HCT116 (cell line): ENCODE results near the gene MEGF10. TPM values are rescaled to one million over a fixed set of nuclear protein-coding genes. Genes with fewer than 3 reads are reported as not detected.

Experiments used
- ATAC-seq: fragments of 200-7000 bp; cut with Tn5 transposase; 2 replicates; pipeline ENCODE4 v1.9.1; 2020; ENCODE audit warnings: mild to moderate bottlenecking, moderate library complexity
- BruUV-seq: library from RNA; stranded (reverse); fragments of 400-500 nt; replicated peaks from 2 replicates; lab custom pipeline; 2021; lab: Mats Ljungman, UMichigan
- CTCF ChIA-PET: fragments of 300-600 bp; sonication (Branson Sonifier 250); formaldehyde crosslinking; loops from one replicate; lab custom pipeline; 2021; ENCODE audit warnings: antibody characterized with exemption; lab: Charles Lee
- POLR2A ChIA-PET: fragments of 300-600, 350-600 bp; sonication (Branson Sonifier 250); formaldehyde crosslinking; loops from one replicate; lab custom pipeline; 2021; ENCODE audit warnings: antibody characterized with exemption; lab: Charles Lee
- RAD21 ChIA-PET, 2 experiments: fragments of 300-600 bp; sonication (Branson Sonifier 250); formaldehyde crosslinking; loops; one replicate each; lab custom pipeline; 2023; ENCODE audit warnings: low total read pairs in 2 of 2; ENCODE audit not compliant: uncharacterized antibody in 2 of 2, unreplicated experiment in 2 of 2, low non-redundant PET in 1 of 2; lab: Charles Lee
- DNase-seq: peaks from one replicate; pipeline ENCODE4 v3.0.0-alpha.2; 2010; ENCODE audit warnings: low read depth, low spot score
- H2AFZ ChIP-seq: fragments of 200-600 bp; shearing (Covaris generic), sonication (generic); 2 replicates; pipeline ENCODE4 v1.6.1; 2017; ENCODE audit warnings: low read depth, mixed run types, mixed read lengths, antibody characterized with exemption, low read length; ENCODE audit not compliant: poor library complexity, severe bottlenecking
- H3K27ac ChIP-seq: 2 replicates; pipeline ENCODE4 v1.5.1; 2012; ENCODE audit warnings: low read depth, low read length
- H3K27me3 ChIP-seq: fragments of 200-600 bp; sonication (generic); 2 replicates; pipeline ENCODE4 v1.6.1; 2016; ENCODE audit warnings: mixed run types, low read length, mixed read lengths; ENCODE audit not compliant: insufficient read depth
- H3K36me3 ChIP-seq, 2 experiments: fragments of 200-500 bp in 1 of 2; fragments of 200-600 bp in 1 of 2; sonication (Bioruptor generic) in 1 of 2; sonication (generic) in 1 of 2; 2 replicates each; pipeline versions ENCODE4 v1.5.1 to v1.6.1; 2014 to 2016; ENCODE audit warnings: low read length in 2 of 2, inconsistent platforms in 1 of 2, mixed read lengths in 1 of 2, mixed run types in 1 of 2; ENCODE audit not compliant: insufficient read depth in 2 of 2, control insufficient read depth in 1 of 2
- H3K4me1 ChIP-seq, 2 experiments: fragments of 200-600 bp in 1 of 2; sonication (generic) in 1 of 2; 2 replicates each; pipeline versions ENCODE4 v1.5.1 to v1.6.1; 2012 to 2017; ENCODE audit warnings: low read length in 2 of 2, inconsistent platforms in 1 of 2, mild to moderate bottlenecking in 1 of 2, mixed read lengths in 1 of 2, mixed run types in 1 of 2, moderate library complexity in 1 of 2; ENCODE audit not compliant: insufficient read depth in 2 of 2, control insufficient read depth in 1 of 2
- H3K4me2 ChIP-seq: fragments of 200-600 bp; sonication (generic); 2 replicates; pipeline ENCODE4 v1.6.1; 2017; ENCODE audit warnings: mixed run types, low read length, mixed read lengths
- H3K4me3 ChIP-seq, 2 experiments: fragments of 200-600 bp in 1 of 2; sonication (generic) in 1 of 2; replicated peaks in 1 of 2; 2 replicates each; pipeline ENCODE4 v1.5.1; 2011 to 2016; ENCODE audit warnings: low read length in 2 of 2, control low read depth in 1 of 2, low read depth in 1 of 2, mild to moderate bottlenecking in 1 of 2, mixed read lengths in 1 of 2, mixed run types in 1 of 2
- H3K79me2 ChIP-seq: fragments of 200-600 bp; sonication (generic); 2 replicates; pipeline ENCODE4 v1.6.1; 2017; ENCODE audit warnings: mild to moderate bottlenecking, mixed run types, low read length, moderate library complexity, mixed read lengths; ENCODE audit not compliant: insufficient read depth
- H3K9ac ChIP-seq: fragments of 200-600 bp; sonication (generic); 2 replicates; pipeline ENCODE4 v1.6.1; 2016; ENCODE audit warnings: low read length, mixed read lengths
- H3K9me2 ChIP-seq: fragments of 200-600 bp; sonication (generic), shearing (Covaris generic); 2 replicates; pipeline ENCODE4 v1.6.1; 2017; ENCODE audit warnings: mixed run types, mild to moderate bottlenecking, moderate library complexity; ENCODE audit not compliant: insufficient read depth
- H3K9me3 ChIP-seq, 2 experiments: fragments of 200-500 bp in 1 of 2; fragments of 200-600 bp in 1 of 2; sonication (Bioruptor generic) in 1 of 2; sonication (generic) in 1 of 2; 2 replicates each; pipeline ENCODE4 v1.6.1; 2014 to 2017; ENCODE audit warnings: low read length in 2 of 2, mixed read lengths in 2 of 2, inconsistent platforms in 1 of 2, low read depth in 1 of 2, mild to moderate bottlenecking in 1 of 2, mixed run types in 1 of 2, moderate library complexity in 1 of 2; ENCODE audit not compliant: control insufficient read depth in 1 of 2, insufficient read depth in 1 of 2
- H4K20me1 ChIP-seq: fragments of 200-600 bp; sonication (generic), shearing (Covaris generic); 2 replicates; pipeline ENCODE4 v1.6.1; 2017; ENCODE audit warnings: mixed run types, mild to moderate bottlenecking, moderate library complexity; ENCODE audit not compliant: insufficient read depth
- ATF3 ChIP-seq: IDR thresholded peaks from 2 replicates; pipeline ENCODE4 v1.6.1; 2012
- CBX3 ChIP-seq: IDR thresholded peaks from 2 replicates; pipeline ENCODE4 v1.6.1; 2012; ENCODE audit warnings: low read depth
- ELF1 ChIP-seq: IDR thresholded peaks from 2 replicates; pipeline ENCODE4 v1.6.1; 2012; ENCODE audit warnings: low read depth, borderline replicate concordance
- FOSL1 ChIP-seq: IDR thresholded peaks from 2 replicates; pipeline ENCODE4 v1.6.1; 2012; ENCODE audit warnings: low read depth
- JUND ChIP-seq: IDR thresholded peaks from 2 replicates; pipeline ENCODE4 v1.6.1; 2012
- POLR2A ChIP-seq: IDR thresholded peaks from 2 replicates; pipeline ENCODE4 v1.7.0; 2011; ENCODE audit warnings: borderline replicate concordance; ENCODE audit not compliant: insufficient read depth, insufficient read length; ENCODE audit errors: extremely low read depth
- POLR2AphosphoS5 ChIP-seq: IDR thresholded peaks from 2 replicates; pipeline ENCODE4 v1.6.1; 2011; ENCODE audit warnings: mild to moderate bottlenecking, low read depth, low read length, moderate library complexity
- REST ChIP-seq: IDR thresholded peaks from 2 replicates; pipeline ENCODE4 v1.6.1; 2012; ENCODE audit warnings: low read depth
- SIN3A ChIP-seq: IDR thresholded peaks from 2 replicates; pipeline ENCODE4 v1.6.1; 2012; ENCODE audit warnings: low read depth
- SP1 ChIP-seq: IDR thresholded peaks from 2 replicates; pipeline ENCODE4 v1.6.1; 2012; ENCODE audit warnings: low read depth
- YY1 ChIP-seq: IDR thresholded peaks from 2 replicates; pipeline ENCODE4 v1.6.1; 2011; ENCODE audit warnings: low read length, low read depth, moderate library complexity, mild to moderate bottlenecking; ENCODE audit not compliant: insufficient replicate concordance; ENCODE audit errors: extremely low read depth
- ZBTB33 ChIP-seq: IDR thresholded peaks from 2 replicates; pipeline ENCODE4 v1.6.1; 2011; ENCODE audit warnings: mild to moderate bottlenecking, low read length, moderate library complexity; ENCODE audit not compliant: insufficient replicate concordance; ENCODE audit errors: extremely low read depth
- ZFX ChIP-seq: fragments of 450-650 bp; IDR thresholded peaks from 2 replicates; pipeline ENCODE4 v1.6.1; 2017
- ZNF274 ChIP-seq: fragments of 200-500 bp; sonication (Bioruptor generic); IDR thresholded peaks from 2 replicates; pipeline ENCODE4 v1.6.1; 2014; ENCODE audit warnings: mild to moderate bottlenecking, low read depth, low read length, inconsistent platforms
- intact Hi-C: fragments of 100-400 bp; cut with micrococcal nuclease; formaldehyde crosslinking; loops from 2 replicates; pipeline ENCODE4 v1.10.0; 2022
- total RNA-seq: library from RNA; stranded (reverse); gene quantifications from one replicate; pipeline ENCODE4 v1.2.1, GENCODE V29; 2021; ENCODE audit not compliant: unreplicated experiment

The MEGF10 gene
- total RNA-seq, 1 experiment from 2014 or later, result 0.02 TPM

- RAD21 ChIA-PET, result no interaction called here
- H2AFZ ChIP-seq, result no peak overlapping the region
- TF ChIP-seq ATF3, result no peak
- TF ChIP-seq POLR2A, result no peak
- no peak for TF ChIP-seq ZFX
- no peak for TF ChIP-seq POLR2AphosphoS5
- TF ChIP-seq FOSL1, result no peak
- no peak for TF ChIP-seq ELF1
- TF ChIP-seq CBX3, result no peak
- no peak for TF ChIP-seq SIN3A
- no peak for TF ChIP-seq REST
- no peak for TF ChIP-seq JUND
- TF ChIP-seq ZBTB33, result no peak
- TF ChIP-seq SP1, result no peak
- TF ChIP-seq YY1, result no peak
- TF ChIP-seq ZNF274, result no peak
- TF ChIP-seq, all 23 proteins: peak for 0
Measured at GRCh38 chr5:127471211-127471610, 180.6 kb downstream of the MEGF10 start.

More at GRCh38 chr5:127471211-127471610, 180.6 kb downstream of the MEGF10 start:
- Histone ChIP-seq H3K27ac (no peak overlapping the region), H4K20me1 (no peaks in the 10 kb centered on the region), H3K9ac (no peak overlapping the region), H3K4me1 (no peaks in the 10 kb centered on the region), H3K36me3 (no peaks in the 10 kb centered on the region), H3K4me2 (no peak overlapping the region), H3K79me2 (no peaks in the 10 kb centered on the region), H3K9me3 (no peaks in the 10 kb centered on the region), H3K9me2 (no peaks in the 10 kb centered on the region), H3K27me3 (no peaks in the 10 kb centered on the region), H3K4me3 (no peak overlapping the region)
- intact Hi-C loops, result no loop called here
- BruUV-seq, result no TSS peak
- ATAC-seq (no peak), DNase-seq (no peak)
- CTCF ChIA-PET, result interaction anchor here (2.7 kb wide), 1 partner anchor 22 kb away, joined by 13 read pairs; no protein-coding TSS in a partner anchor
- POLR2A ChIA-PET, result no interaction called here
